Measurements from ENCODE around the gene MICAL2. TPM values are rescaled to one million over a fixed set of nuclear protein-coding genes. Genes with fewer than 3 reads are reported as not detected.

The MICAL2 gene
- total RNA-seq, 1 experiment from 2014 or later = 247 TPM

- H3K36me3 ChIP-seq (ENCODE audit: control insufficient read depth, insufficient read depth, low read length) = no peaks in the 10 kb centered on the region
- H3K9me3 ChIP-seq = no peaks in the 10 kb centered on the region
- TF ChIP-seq CTCF (IDR thresholded peaks at IDR 0.05; ENCODE audit: insufficient read depth in 1 of 2, low read depth in 1 of 2, low read length in 1 of 2, severe bottlenecking in 1 of 2, unreplicated experiment in 1 of 2) = no peak
- no TSS peak for BruUV-seq (replicated peaks)
- peak overlapping the region; percentile 25 for H3K4me3 Mint-ChIP-seq (ENCODE audit: unreplicated experiment)
- H3K4me3 ChIP-seq (ENCODE audit: low read depth, low read length) = no peak overlapping the region
- no peaks in the 10 kb centered on the region for H3K9me3 Mint-ChIP-seq (ENCODE audit: unreplicated experiment)
- intact Hi-C loops (cut with micrococcal nuclease; ENCODE audit: unreplicated experiment) = loop anchor here (10.0 kb wide), 1 partner anchor 492 kb away; no protein-coding TSS in a partner anchor
- H3K27me3 Mint-ChIP-seq (ENCODE audit: insufficient read depth, unreplicated experiment) = no peaks in the 10 kb centered on the region
- no peaks in the 10 kb centered on the region for H3K36me3 Mint-ChIP-seq (ENCODE audit: insufficient read depth, unreplicated experiment)
- H3K4me1 ChIP-seq = peaks cover 21% of the 10 kb centered on the region
- H3K27ac Mint-ChIP-seq (ENCODE audit: unreplicated experiment) = peak overlapping the region; percentile 76
- peak in 1 of 2 experiments; percentile 50 for DNase-seq
- no peaks in the 10 kb centered on the region for H3K27me3 ChIP-seq (replicated peaks; ENCODE audit: control insufficient read depth, insufficient read depth, low read length)
- POLR2A ChIA-PET = interaction anchor here (0.6 kb wide), 3 partner anchors 90 to 239 kb away, joined by 4 to 8 read pairs (median 7); partner anchors contain the start of gene PARVA
- peaks cover 19% of the 10 kb centered on the region for H3K4me1 Mint-ChIP-seq (ENCODE audit: low read depth, unreplicated experiment)
- CTCF ChIA-PET = interaction anchor here (0.6 to 1.0 kb wide), 6 partner anchors 29 to 443 kb away, joined by 3 to 4 read pairs (median 4); no protein-coding TSS in a partner anchor
Measured at GRCh38 chr11:12287009-12287373, 176.6 kb downstream of the MICAL2 start.

GRCh38 chr11:12287374-12288211 lies 177.2 kb downstream of the MICAL2 start:
- H3K4me1 Mint-ChIP-seq (ENCODE audit: low read depth, unreplicated experiment) = peaks cover 19% of the 10 kb centered on the region
- H3K27me3 Mint-ChIP-seq (ENCODE audit: insufficient read depth, unreplicated experiment) = no peaks in the 10 kb centered on the region
- intact Hi-C loops (cut with micrococcal nuclease; ENCODE audit: unreplicated experiment) = loop anchor here (10.0 kb wide), 1 partner anchor 493 kb away; no protein-coding TSS in a partner anchor
- Histone ChIP-seq H3K9me3 (no peaks in the 10 kb centered on the region), H3K4me1 (peaks cover 21% of the 10 kb centered on the region), H3K36me3 (ENCODE audit: control insufficient read depth, insufficient read depth, low read length) (no peaks in the 10 kb centered on the region), H3K27me3 (replicated peaks; ENCODE audit: control insufficient read depth, insufficient read depth, low read length) (no peaks in the 10 kb centered on the region), H3K4me3 (ENCODE audit: low read depth, low read length) (no peak overlapping the region)
- H3K27ac Mint-ChIP-seq (ENCODE audit: unreplicated experiment) = peak overlapping the region; percentile 76
- no peaks in the 10 kb centered on the region for H3K36me3 Mint-ChIP-seq (ENCODE audit: insufficient read depth, unreplicated experiment)
- BruUV-seq (replicated peaks) = no TSS peak
- POLR2A ChIA-PET = no interaction called here
- CTCF ChIA-PET = interaction anchor here (0.9 to 1.4 kb wide), 4 partner anchors 29 to 220 kb away, joined by 3 to 7 read pairs (median 4); no protein-coding TSS in a partner anchor
- TF ChIP-seq CTCF (IDR thresholded peaks at IDR 0.05; ENCODE audit: insufficient read depth in 1 of 2, low read depth in 1 of 2, low read length in 1 of 2, severe bottlenecking in 1 of 2, unreplicated experiment in 1 of 2) = peak in 1 of 2 experiments; percentile 25
- DNase-seq = peak; percentile 42 to 44
- no peaks in the 10 kb centered on the region for H3K9me3 Mint-ChIP-seq (ENCODE audit: unreplicated experiment)
- H3K4me3 Mint-ChIP-seq (ENCODE audit: unreplicated experiment) = no peak overlapping the region

GRCh38 chr11:12288212-12288930 lies 178.0 kb downstream of the MICAL2 start:
- intact Hi-C loops (cut with micrococcal nuclease; ENCODE audit: unreplicated experiment) = loop anchor here (10.0 kb wide), 1 partner anchor 494 kb away; no protein-coding TSS in a partner anchor
- peaks cover 21% of the 10 kb centered on the region for H3K4me1 ChIP-seq
- no peaks in the 10 kb centered on the region for H3K36me3 ChIP-seq (ENCODE audit: control insufficient read depth, insufficient read depth, low read length)
- TF ChIP-seq CTCF (IDR thresholded peaks at IDR 0.05; ENCODE audit: insufficient read depth in 1 of 2, low read depth in 1 of 2, low read length in 1 of 2, severe bottlenecking in 1 of 2, unreplicated experiment in 1 of 2) = peak; percentile 81 to 82
- no peak overlapping the region for H3K4me3 ChIP-seq (ENCODE audit: low read depth, low read length)
- no peak overlapping the region for H3K4me3 Mint-ChIP-seq (ENCODE audit: unreplicated experiment)
- BruUV-seq (replicated peaks) = no TSS peak
- CTCF ChIA-PET = interaction anchor here (0.6 to 1.4 kb wide), 13 partner anchors 8 to 600 kb away, joined by 3 to 8 read pairs (median 3); partner anchors contain the start of gene PARVA
- H3K27me3 Mint-ChIP-seq (ENCODE audit: insufficient read depth, unreplicated experiment) = no peaks in the 10 kb centered on the region
- no peaks in the 10 kb centered on the region for H3K9me3 ChIP-seq
- DNase-seq = peak; percentile 70 to 77
- POLR2A ChIA-PET = no interaction called here
- H3K4me1 Mint-ChIP-seq (ENCODE audit: low read depth, unreplicated experiment) = peaks cover 19% of the 10 kb centered on the region
- H3K36me3 Mint-ChIP-seq (ENCODE audit: insufficient read depth, unreplicated experiment) = no peaks in the 10 kb centered on the region
- no peaks in the 10 kb centered on the region for H3K9me3 Mint-ChIP-seq (ENCODE audit: unreplicated experiment)
- H3K27ac Mint-ChIP-seq (ENCODE audit: unreplicated experiment) = peak overlapping the region; percentile 76
- H3K27me3 ChIP-seq (replicated peaks; ENCODE audit: control insufficient read depth, insufficient read depth, low read length) = no peaks in the 10 kb centered on the region

All from Caco-2 (cell line).